ENCODE results near the gene GATAD2B.

- TF ChIP-seq CTCF (conservative IDR thresholded peaks at IDR 0.05; ENCODE audit: low read depth, low read length) (no peak), POLR2A (IDR thresholded peaks at IDR 0.05; ENCODE audit: low read depth, low read length) (no peak), NFE2L2 (IDR thresholded peaks at IDR 0.05; ENCODE audit: low read depth, low read length) (no peak), BHLHE40 (IDR thresholded peaks at IDR 0.05; ENCODE audit: low read depth, low read length) (no peak), MXI1 (IDR thresholded peaks at IDR 0.05; ENCODE audit: borderline replicate concordance, low read depth, low read length) (no peak), RAD21 (IDR thresholded peaks at IDR 0.05; ENCODE audit: low read length) (no peak), FOS (IDR thresholded peaks at IDR 0.05; ENCODE audit: low read depth, low read length) (no peak), ELK1 (IDR thresholded peaks at IDR 0.05; ENCODE audit: borderline replicate concordance, low read depth, low read length) (no peak), SMC3 (IDR thresholded peaks at IDR 0.05; ENCODE audit: low read depth, low read length) (no peak)
These were observed 89.6 kb downstream of the GATAD2B start for GRCh38 chr1:153833171-153833570.
